HTR-8/SVneo (cell line): ENCODE results near the gene NTNG1.

Experiments used
- DNase-seq: peaks from one replicate; pipeline ENCODE4 v3.0.0; 2011; ENCODE audit warnings: low spot score, mixed read lengths; ENCODE audit not compliant: insufficient read length
- FAIRE-seq: peaks from 2 replicates; lab custom pipeline; 2011; peaks lifted over from hg19 to GRCh38; lab: Jason Lieb, UNC

NTNG1 gene

GRCh38 chr1:107309962-107310361, 169.1 kb downstream of the NTNG1 start:
- DNase-seq (no peak), FAIRE-seq (no peak)

DNA sequence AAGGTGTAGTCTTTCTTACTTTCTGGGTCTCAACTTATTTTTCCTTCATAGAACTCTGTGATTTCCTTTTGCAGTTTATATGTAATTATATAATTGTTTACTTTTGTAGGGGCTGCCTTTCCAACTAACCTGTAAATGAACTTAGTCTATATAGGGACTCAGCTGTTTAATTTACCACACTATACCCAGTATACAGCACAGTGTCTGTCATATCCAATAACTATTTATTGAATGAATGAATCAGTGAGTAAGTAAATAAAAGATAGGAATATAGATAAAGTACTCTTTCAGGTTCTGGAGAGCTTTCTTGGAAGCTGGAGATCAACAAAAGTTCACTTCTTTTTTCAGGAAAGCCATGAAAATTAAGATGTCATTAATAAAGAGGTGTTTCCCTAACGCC, 174.8 kb downstream of the NTNG1 start:
- DNase-seq (no peak), FAIRE-seq (no peak)

DNA sequence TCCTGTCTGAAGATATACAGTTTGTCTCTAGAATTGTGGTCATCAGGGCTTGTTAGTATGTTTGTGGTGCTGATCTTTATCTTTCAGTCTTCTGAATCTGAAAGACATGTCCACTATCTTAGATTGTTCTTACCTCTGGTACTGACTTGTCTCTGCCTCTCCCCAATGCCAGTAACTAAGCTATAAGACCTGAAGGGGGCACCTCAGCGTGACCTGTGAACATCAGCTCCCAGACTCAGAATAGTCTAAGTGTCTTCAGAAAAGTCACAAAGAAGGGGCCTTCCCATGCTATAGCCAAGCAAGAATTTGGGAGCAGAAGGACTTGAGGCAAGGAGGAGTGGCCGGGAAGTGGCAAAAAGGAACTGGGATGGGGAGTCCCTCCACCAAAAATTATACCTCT, 178.1 kb downstream of the NTNG1 start:
- DNase-seq = no peak
- FAIRE-seq = no peak

DNA sequence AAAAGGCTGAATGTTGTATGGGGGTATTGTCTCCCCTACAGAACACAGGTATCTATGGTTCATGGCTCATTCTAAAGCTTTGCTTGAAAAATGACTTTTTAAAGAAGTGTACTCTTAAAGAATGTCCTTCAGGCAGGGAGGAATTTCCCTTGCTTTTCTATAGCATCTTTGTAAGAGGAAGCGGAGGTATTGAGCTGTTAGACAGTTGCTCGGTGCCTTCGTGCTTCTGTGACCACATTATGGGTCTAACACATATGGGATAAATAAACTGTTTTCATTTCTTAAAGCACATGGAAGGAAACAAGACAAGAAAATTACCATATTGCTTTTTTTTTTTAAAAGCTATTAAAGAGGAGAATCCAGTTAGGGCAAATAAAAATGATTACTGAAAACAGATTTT, 182.9 kb downstream of the NTNG1 start:
- DNase-seq (no peak), FAIRE-seq (no peak)

DNA sequence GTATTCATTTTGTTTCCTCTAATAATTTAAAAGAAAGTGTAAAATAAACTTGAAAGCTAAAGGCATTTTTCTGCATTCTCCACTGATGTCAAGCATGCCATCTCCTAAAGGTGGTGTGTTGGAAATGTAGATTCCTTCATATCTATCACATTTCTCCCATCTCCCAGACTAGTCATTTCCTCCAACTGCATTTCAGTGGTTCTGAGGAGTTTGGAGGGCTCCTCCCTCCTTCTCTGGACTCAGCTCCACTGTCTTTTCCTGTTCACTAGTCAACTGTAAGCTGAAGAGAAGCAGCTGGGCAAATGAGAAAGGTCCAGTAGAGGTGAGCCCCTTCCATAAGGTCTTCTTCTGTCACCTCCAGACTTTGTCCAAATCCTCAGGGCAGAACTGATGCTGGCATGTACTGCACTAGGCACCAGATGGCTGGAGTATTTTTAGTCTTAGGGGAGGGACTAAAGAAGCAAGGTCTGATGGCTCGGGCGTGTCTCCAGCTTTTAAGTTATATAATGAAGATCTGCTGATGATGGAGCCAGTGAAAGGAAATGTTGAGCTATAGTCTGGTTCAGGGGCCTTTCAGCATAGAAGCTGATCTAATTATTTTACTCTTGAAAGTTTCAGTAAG, 186.1 kb downstream of the NTNG1 start:
- FAIRE-seq (no peak), DNase-seq (no peak)

GRCh38 chr1:107327446-107327845, 186.6 kb downstream of the NTNG1 start:
- DNase-seq (no peak), FAIRE-seq (no peak)

GRCh38 chr1:107328087-107328486, 187.2 kb downstream of the NTNG1 start:
- DNase-seq (no peak), FAIRE-seq (no peak)

DNA sequence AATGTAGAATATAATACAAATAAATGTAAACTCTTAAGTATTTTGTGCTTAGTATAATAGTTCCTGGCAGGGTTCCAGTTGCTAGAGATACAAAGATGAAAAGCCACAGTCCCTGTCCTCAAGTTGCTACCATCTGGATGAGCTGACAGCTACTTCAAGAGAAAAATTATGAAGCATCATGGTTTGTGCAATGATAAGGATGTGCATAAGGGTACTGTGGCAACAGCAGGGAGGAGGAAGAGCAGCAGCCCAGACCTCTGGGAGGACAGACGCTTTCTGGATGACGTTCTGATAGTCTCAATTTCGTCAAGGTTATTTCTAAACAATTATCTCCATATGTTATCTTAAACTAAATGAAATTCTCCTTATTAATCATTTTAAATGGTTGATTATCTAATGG, 198.9 kb downstream of the NTNG1 start:
- no peak for DNase-seq
- FAIRE-seq = no peak

GRCh38 chr1:107342316-107342715, 201.5 kb downstream of the NTNG1 start:
- FAIRE-seq = no peak
- DNase-seq = no peak

GRCh38 chr1:107342768-107343167, 201.9 kb downstream of the NTNG1 start:
- DNase-seq (no peak), FAIRE-seq (no peak)

GRCh38 chr1:107343601-107344000, 202.8 kb downstream of the NTNG1 start:
- FAIRE-seq = no peak
- DNase-seq = no peak

- DNase-seq = no peak
- FAIRE-seq = no peak
Observed at GRCh38 chr1:107344268-107344760, 203.5 kb downstream of the NTNG1 start.

DNA sequence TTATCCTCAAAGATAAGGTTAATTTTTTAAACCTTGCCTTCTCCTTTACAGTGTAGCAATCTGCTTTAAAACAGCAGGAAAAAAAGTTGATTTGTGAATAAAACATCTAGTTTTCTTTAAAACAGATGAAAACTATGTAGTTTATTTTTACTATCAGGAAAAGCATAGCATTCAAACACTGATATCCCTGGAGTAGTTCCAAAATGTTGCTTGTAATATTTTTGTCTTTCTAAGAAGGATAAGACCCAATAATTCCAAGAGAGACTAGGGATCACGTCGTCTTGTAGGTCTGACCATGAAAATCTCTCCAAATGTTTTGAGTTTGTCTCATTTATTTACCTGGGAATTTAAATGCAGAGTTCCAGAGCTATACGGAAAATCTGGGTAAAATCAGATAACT, 204.0 kb downstream of the NTNG1 start:
- FAIRE-seq (no peak), DNase-seq (no peak)

- no peak for DNase-seq
- no peak for FAIRE-seq
Observed at GRCh38 chr1:107352850-107353249, 212.0 kb downstream of the NTNG1 start.

DNA sequence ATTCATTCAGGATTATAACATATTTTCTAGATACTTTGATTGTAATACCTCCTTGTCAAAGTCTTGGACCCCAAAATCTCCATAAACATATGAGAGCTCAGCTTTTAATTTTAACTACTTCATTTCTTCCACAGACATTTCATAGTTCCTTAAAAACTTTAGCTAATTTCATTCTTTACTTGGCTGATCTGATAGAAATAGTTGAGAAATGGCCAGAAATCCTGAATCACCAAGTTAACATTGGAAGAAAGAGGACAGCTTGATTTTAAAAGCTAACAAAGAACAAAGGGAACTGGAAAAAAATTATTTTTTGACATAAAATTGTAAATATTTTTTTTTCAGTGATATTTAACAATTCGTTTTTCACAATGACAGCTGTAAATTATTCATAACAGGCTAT, 216.5 kb downstream of the NTNG1 start:
- DNase-seq = no peak
- FAIRE-seq = no peak

DNA sequence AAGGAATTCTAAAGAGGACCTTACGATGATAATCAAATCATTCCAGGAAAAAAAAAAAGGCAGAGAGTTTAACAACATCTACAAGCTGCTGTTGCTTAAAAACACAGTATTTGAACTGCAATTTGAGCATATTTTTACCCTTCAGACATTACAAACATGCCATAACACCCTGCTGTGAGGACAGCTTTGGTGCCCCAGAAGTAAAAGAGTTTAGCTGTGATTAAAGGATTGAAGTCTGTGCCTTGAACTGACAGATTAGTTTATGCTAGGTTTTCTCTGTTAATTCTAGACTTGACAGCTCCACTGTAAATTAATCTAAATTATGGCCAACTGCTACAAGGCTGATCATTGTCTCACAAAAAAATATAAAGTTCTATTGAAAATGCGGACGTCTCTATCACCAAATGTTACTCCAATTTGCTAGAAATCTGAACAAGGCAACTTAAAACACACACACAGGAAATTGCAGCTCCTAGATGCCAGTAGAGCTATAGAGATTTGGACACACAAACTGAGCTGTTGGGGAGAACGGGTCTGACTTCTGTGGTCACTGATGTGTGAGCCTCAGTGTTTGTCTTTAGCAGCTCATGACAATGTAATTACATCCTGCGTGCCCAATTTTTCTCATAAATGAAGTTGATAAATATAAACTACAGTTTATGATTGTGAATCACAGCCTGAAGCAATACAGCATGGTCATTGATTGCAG, 217.9 kb downstream of the NTNG1 start:
- no peak for FAIRE-seq
- DNase-seq = no peak

DNA sequence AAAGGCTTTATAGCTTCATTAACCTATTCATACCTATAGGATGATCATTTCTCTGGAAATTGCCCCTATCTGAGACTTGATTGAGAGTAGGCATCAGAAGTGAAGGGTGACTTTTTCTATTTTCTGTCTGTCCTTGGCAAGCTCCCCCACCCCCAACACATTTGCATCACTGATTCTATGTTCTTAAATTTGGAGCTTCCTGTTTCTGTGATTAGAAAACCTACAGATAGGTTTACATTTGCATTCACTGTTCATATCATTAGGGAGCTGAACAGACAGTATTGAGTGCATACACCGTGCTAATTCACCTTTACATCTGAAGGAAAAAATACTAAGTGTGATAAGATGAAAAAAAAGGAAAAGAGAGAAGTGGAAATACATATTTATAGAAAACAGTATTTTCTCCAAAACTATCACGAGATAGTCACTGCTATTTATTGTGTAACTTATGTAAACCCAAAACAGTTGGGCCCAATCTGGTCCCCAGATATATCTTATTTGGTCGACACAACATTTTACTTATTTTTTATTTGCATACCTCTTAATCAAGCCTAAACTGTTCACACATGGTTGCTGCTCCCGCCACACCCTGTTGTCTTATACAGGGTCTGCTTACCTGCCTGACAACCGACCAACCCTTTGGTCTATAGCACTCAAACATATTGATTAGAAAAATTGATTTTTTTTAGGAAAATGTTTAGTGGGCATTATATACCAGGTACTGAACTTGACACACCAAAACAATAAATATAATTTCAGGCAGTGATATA, 218.8 kb downstream of the NTNG1 start:
- no peak for FAIRE-seq
- no peak for DNase-seq

- FAIRE-seq (no peak), DNase-seq (no peak)
Observed at GRCh38 chr1:107362468-107363140, 221.8 kb downstream of the NTNG1 start.

- DNase-seq = no peak
- FAIRE-seq = no peak
Observed at GRCh38 chr1:107363154-107363553, 222.3 kb downstream of the NTNG1 start.

DNA sequence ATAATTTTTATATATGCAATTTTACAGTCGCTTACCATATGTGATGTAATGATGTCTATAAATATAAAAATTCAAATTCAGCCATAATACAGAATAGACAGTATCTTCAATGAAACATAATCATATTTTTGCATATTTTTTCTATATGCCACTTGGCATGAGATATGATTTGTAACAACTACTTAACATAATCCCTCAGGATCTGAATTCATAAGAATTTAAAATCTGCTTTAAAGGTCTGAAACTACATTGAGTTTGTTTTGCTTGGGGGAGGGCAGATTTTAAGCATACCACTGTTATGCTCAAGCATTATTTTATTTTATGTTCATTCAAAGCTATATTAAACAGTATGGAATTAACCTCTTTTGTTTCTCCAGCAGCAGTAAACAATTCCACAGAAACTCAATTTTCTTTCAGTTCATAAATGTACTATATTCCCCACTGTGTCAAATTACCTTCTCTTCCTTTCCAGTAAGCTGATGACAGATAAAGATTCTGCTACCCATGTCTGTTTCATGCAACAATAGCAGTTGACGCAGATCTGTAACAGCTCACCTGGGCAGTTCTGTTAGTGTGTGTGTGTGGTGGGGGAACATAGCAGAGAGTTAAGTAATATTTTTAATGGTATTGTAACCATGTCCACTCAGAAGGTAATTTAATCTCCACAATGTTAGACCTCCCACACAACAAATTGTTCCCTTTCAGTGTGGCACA, 224.8 kb downstream of the NTNG1 start:
- FAIRE-seq (no peak), DNase-seq (no peak)
